HepG2 (cell line): ENCODE results near the gene OLFM3. TPM values are rescaled to one million over a fixed set of nuclear protein-coding genes. Genes with fewer than 3 reads are reported as not detected.

Experiments used
- ATAC-seq: fragments of 200-7000 bp; cut with Tn5 transposase; 3 replicates; pipeline ENCODE4 v1.9.1; 2020; ENCODE audit warnings: mild to moderate bottlenecking, moderate library complexity
- BruUV-seq: library from RNA; stranded (reverse); fragments of 400-500 nt; replicated peaks from 2 replicates; lab custom pipeline; 2021; lab: Mats Ljungman, UMichigan
- CTCF ChIA-PET: fragments of 300-600 bp; formaldehyde crosslinking; extraction: SDS; loops from one replicate; lab custom pipeline; 2021; ENCODE audit warnings: low total read pairs, inconsistent platforms, low intra/inter-chr PET ratio; lab: Yijun Ruan, JAX
- POLR2A ChIA-PET: fragments of 350-600 bp; sonication (Branson Sonifier 250); formaldehyde crosslinking; loops from one replicate; lab custom pipeline; 2020; ENCODE audit warnings: antibody characterized with exemption, inconsistent platforms; lab: Yijun Ruan, JAX
- DNase-seq: peaks from one replicate; pipeline ENCODE4 v3.0.0-alpha.2; 2015; ENCODE audit warnings: low spot score
- FAIRE-seq: peaks from 3 replicates; lab custom pipeline; 2011; peaks lifted over from hg19 to GRCh38; lab: Jason Lieb, UNC
- H2AFZ ChIP-seq: one replicate; pipeline ENCODE4 v1.6.1; 2011; ENCODE audit warnings: low read length, inconsistent platforms
- H3K27ac ChIP-seq: fragments of 300-600 bp; 3 replicates; pipeline ENCODE4 v1.8.0; 2011; ENCODE audit warnings: mixed run types, mild to moderate bottlenecking, mixed read lengths, low read length, inconsistent platforms; ENCODE audit not compliant: insufficient read depth; ENCODE audit errors: extremely low read length
- H3K27me3 ChIP-seq, 2 experiments: fragments of 200-600 bp in 1 of 2; 2 replicates in 1 of 2; 3 replicates in 1 of 2; pipeline versions ENCODE4 v1.6.0 to v1.8.0; 2011; ENCODE audit warnings: low read length in 2 of 2, mild to moderate bottlenecking in 2 of 2, moderate library complexity in 2 of 2, inconsistent platforms in 1 of 2; ENCODE audit not compliant: insufficient read depth in 2 of 2, control insufficient read depth in 1 of 2
- H3K36me3 ChIP-seq, 2 experiments: fragments of 200-600 bp in 1 of 2; replicated peaks in 1 of 2; 2 replicates in 1 of 2; 3 replicates in 1 of 2; pipeline versions ENCODE4 v1.5.1 to v1.8.0; 2011; ENCODE audit warnings: low read length in 2 of 2, inconsistent platforms in 1 of 2; ENCODE audit not compliant: insufficient read depth in 2 of 2, control insufficient read depth in 1 of 2
- H3K4me1 ChIP-seq: 2 replicates; pipeline ENCODE4 v1.5.1; 2012; ENCODE audit warnings: low read length, inconsistent platforms; ENCODE audit not compliant: insufficient read depth
- H3K4me2 ChIP-seq: 2 replicates; pipeline ENCODE4 v1.6.0; 2011; ENCODE audit warnings: low read depth, low read length, inconsistent platforms
- H3K4me3 ChIP-seq, 3 experiments: fragments of 200-600 bp in 1 of 3; sonication (generic), shearing (Covaris generic) in 1 of 3; replicated peaks in 1 of 3; 2 replicates each; pipeline ENCODE4 v1.5.1; 2011 to 2016; ENCODE audit warnings: low read length in 3 of 3, inconsistent platforms in 2 of 3, low read depth in 2 of 3, mild to moderate bottlenecking in 2 of 3, control low read depth in 1 of 3, mixed read lengths in 1 of 3; ENCODE audit not compliant: insufficient read depth in 1 of 3
- H3K79me2 ChIP-seq: one replicate; pipeline ENCODE4 v1.6.1; 2011; ENCODE audit warnings: low read length, inconsistent platforms; ENCODE audit not compliant: insufficient read depth
- H3K9ac ChIP-seq: 2 replicates; pipeline ENCODE4 v1.6.0; 2011; ENCODE audit warnings: mild to moderate bottlenecking, low read depth, low read length, inconsistent platforms; ENCODE audit not compliant: insufficient read depth
- H3K9me3 ChIP-seq: 2 replicates; pipeline ENCODE4 v1.5.1; 2012; ENCODE audit warnings: mild to moderate bottlenecking, low read length
- H4K20me1 ChIP-seq: 2 replicates; pipeline ENCODE4 v1.6.0; 2011; ENCODE audit warnings: inconsistent platforms, mild to moderate bottlenecking, low read length, moderate library complexity; ENCODE audit not compliant: insufficient read depth
- AGO2 ChIP-seq: fragments of 200-400 bp; formaldehyde crosslinking; optimal IDR thresholded peaks from 2 replicates; pipeline ENCODE3; 2017; ENCODE audit warnings: mild to moderate bottlenecking, low read depth, low read length, moderate library complexity
- KLF15 ChIP-seq: sonication (generic); formaldehyde crosslinking; IDR thresholded peaks from 2 replicates; pipeline ENCODE4 v1.8.1; 2023; ENCODE audit warnings: borderline replicate concordance, mild to moderate bottlenecking, inconsistent platforms, missing genetic modification reagents, mixed read lengths
- KLF16 ChIP-seq, 2 experiments: sonication (generic) in 1 of 2; formaldehyde crosslinking in 1 of 2; IDR thresholded peaks; 2 replicates each; pipeline versions ENCODE4 v1.6.1 to v1.8.0; 2016 to 2023; ENCODE audit warnings: missing genetic modification reagents in 2 of 2, missing compliant biosample characterization in 1 of 2
- SAFB2 ChIP-seq: sonication (generic); formaldehyde crosslinking; IDR thresholded peaks from 2 replicates; pipeline ENCODE4 v1.5.1; 2020; ENCODE audit warnings: missing genetic modification reagents, low read depth, mild to moderate bottlenecking, borderline replicate concordance
- SIX1 ChIP-seq: sonication (generic); formaldehyde crosslinking; IDR thresholded peaks from 2 replicates; pipeline ENCODE4 v1.4.0; 2020; ENCODE audit warnings: missing genetic modification reagents, borderline replicate concordance
- SPEN ChIP-seq: sonication (generic); formaldehyde crosslinking; IDR thresholded peaks from 2 replicates; pipeline ENCODE4 v1.5.1; 2020; ENCODE audit warnings: low read depth, mild to moderate bottlenecking, missing genetic modification reagents
- ZNF160 ChIP-seq: sonication (generic); formaldehyde crosslinking; IDR thresholded peaks from 2 replicates; pipeline ENCODE4 v1.8.0; 2022; ENCODE audit warnings: mild to moderate bottlenecking, inconsistent platforms, missing genetic modification reagents
- ZNF232 ChIP-seq: sonication (generic); formaldehyde crosslinking; IDR thresholded peaks from 2 replicates; pipeline ENCODE4 v1.4.0; 2020; ENCODE audit warnings: missing genetic modification reagents, borderline replicate concordance
- ZNF317 ChIP-seq: sonication (generic); formaldehyde crosslinking; IDR thresholded peaks from 2 replicates; pipeline ENCODE4 v1.5.0; 2020; ENCODE audit warnings: mild to moderate bottlenecking, missing genetic modification reagents
- ZNF501 ChIP-seq: sonication (generic); formaldehyde crosslinking; IDR thresholded peaks from 2 replicates; pipeline ENCODE4 v1.5.1; 2020; ENCODE audit warnings: mild to moderate bottlenecking, moderate library complexity, missing genetic modification reagents
- ZNF547 ChIP-seq: sonication (generic); formaldehyde crosslinking; IDR thresholded peaks from 2 replicates; pipeline ENCODE4 v1.5.1; 2020; ENCODE audit warnings: mild to moderate bottlenecking, missing genetic modification reagents
- ZNF629 ChIP-seq: sonication (generic); formaldehyde crosslinking; conservative IDR thresholded peaks from 2 replicates; pipeline ENCODE4 v1.5.0; 2020; ENCODE audit warnings: missing genetic modification reagents
- ZNF75D ChIP-seq: sonication (generic); formaldehyde crosslinking; IDR thresholded peaks from 2 replicates; pipeline ENCODE4 v1.8.1; 2023; ENCODE audit warnings: missing genetic modification reagents, mild to moderate bottlenecking, borderline replicate concordance
- ZSCAN29 ChIP-seq: sonication (generic); formaldehyde crosslinking; conservative IDR thresholded peaks from 2 replicates; pipeline ENCODE4 v1.4.0; 2020; ENCODE audit warnings: mild to moderate bottlenecking, missing genetic modification reagents
- WGBS: methylation state at CpG from one replicate; pipeline ENCODE4 v1.1.6; 2017; ENCODE audit warnings: low lambda C conversion rate; 5-methylcytosine and 5-hydroxymethylcytosine counted together
- in situ Hi-C: cut with HindIII; loops from 2 replicates; pipeline ENCODE4 v1.10.0; 2017; ENCODE audit warnings: low pct_unique_long_range_greater_than_20kb; ENCODE audit not compliant: extremely low pct_ligation_motif_present
- intact Hi-C: fragments of 100-400 bp; cut with micrococcal nuclease; formaldehyde crosslinking; loops from one replicate; pipeline ENCODE4 v1.10.0; 2022; ENCODE audit not compliant: unreplicated experiment
- polyA plus RNA-seq, 8 experiments: library from polyadenylated mRNA; depleted of rRNA in 3 of 8; stranded (reverse) in 7 of 8; unstranded in 1 of 8; fragments of >200 nt; fragmentation: Illumina TruSeq in 4 of 8; extraction: Trizol in 4 of 8; gene quantifications; 2 replicates each; pipeline versions ENCODE4 v1.2.1 to v1.2.3, GENCODE V29; 2011 to 2016; ENCODE audit warnings: low read depth in 4 of 8, missing spikeins in 1 of 8, mixed read lengths in 1 of 8; ENCODE audit not compliant: insufficient read depth in 1 of 8
- total RNA-seq, 5 experiments: library from RNA; depleted of rRNA; stranded (reverse); fragments of >200 nt; fragmentation: Illumina TruSeq; extraction: Trizol; gene quantifications; 2 replicates each; pipeline ENCODE4 v1.2.3, GENCODE V29; 2016; ENCODE audit warnings: low read depth in 1 of 5
- TF ChIP-seq, protein P1 (sequence below): IDR thresholded peaks from 2 replicates; pipeline ENCODE4 v1.6.1; 2016

Gene OLFM3
- total and polyA plus RNA-seq, 2 of the 13 experiments (the other 11 are each of a cell fraction or from before 2014, with no cell fraction given): not detected

- in situ Hi-C loops: no loop called here
- Histone ChIP-seq H3K4me3 (no peak overlapping the region), H3K27me3 (no peaks in the 10 kb centered on the region), H3K4me1 (no peaks in the 10 kb centered on the region), H3K4me2 (no peak overlapping the region), H3K79me2 (no peaks in the 10 kb centered on the region), H4K20me1 (no peaks in the 10 kb centered on the region), H3K36me3 (no peaks in the 10 kb centered on the region), H2AFZ (no peak overlapping the region), H3K9ac (no peak overlapping the region), H3K9me3 (no peaks in the 10 kb centered on the region), H3K27ac (no peak overlapping the region)
- intact Hi-C loops: no loop called here
- ATAC-seq: no peak
- POLR2A ChIA-PET: no interaction called here
- no peak for TF ChIP-seq ZNF547 (CRISPR knock-in tag)
- TF ChIP-seq ZNF160: no peak
- TF ChIP-seq ZNF501 (CRISPR knock-in tag): no peak
- TF ChIP-seq SAFB2: no peak
- no peak for TF ChIP-seq ZSCAN29 (CRISPR knock-in tag)
- TF ChIP-seq, protein P1, sequence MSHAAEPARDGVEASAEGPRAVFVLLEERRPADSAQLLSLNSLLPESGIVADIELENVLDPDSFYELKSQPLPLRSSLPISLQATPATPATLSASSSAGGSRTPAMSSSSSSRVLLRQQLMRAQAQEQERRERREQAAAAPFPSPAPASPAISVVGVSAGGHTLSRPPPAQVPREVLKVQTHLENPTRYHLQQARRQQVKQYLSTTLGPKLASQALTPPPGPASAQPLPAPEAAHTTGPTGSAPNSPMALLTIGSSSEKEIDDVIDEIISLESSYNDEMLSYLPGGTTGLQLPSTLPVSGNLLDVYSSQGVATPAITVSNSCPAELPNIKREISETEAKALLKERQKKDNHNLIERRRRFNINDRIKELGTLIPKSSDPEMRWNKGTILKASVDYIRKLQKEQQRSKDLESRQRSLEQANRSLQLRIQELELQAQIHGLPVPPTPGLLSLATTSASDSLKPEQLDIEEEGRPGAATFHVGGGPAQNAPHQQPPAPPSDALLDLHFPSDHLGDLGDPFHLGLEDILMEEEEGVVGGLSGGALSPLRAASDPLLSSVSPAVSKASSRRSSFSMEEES (CRISPR knock-in tag): no peak
- TF ChIP-seq ZNF317 (CRISPR knock-in tag): no peak
- no peak for TF ChIP-seq ZNF232 (CRISPR knock-in tag)
- TF ChIP-seq KLF16 (CRISPR knock-in tag; IDR thresholded peaks at IDR 0.05): no peak
- no peak for TF ChIP-seq ZNF75D (CRISPR knock-in tag)
- no peak for TF ChIP-seq SPEN (CRISPR knock-in tag)
- TF ChIP-seq ZNF629 (CRISPR knock-in tag): no peak
- no peak for TF ChIP-seq KLF15 (CRISPR knock-in tag)
- no peak for TF ChIP-seq AGO2
- TF ChIP-seq SIX1 (CRISPR knock-in tag): no peak
- no TSS peak for BruUV-seq
- WGBS: 50% methylated on average over 4 of the region's 4 CpGs
- DNase-seq: no peak
- CTCF ChIA-PET: no interaction called here
- no peak for FAIRE-seq
Observed at GRCh38 chr1:101914473-101915242, 82.1 kb downstream of the OLFM3 start.
